WI38 (cell line): ENCODE results near the gene DCAF8.
A peak's percentile ranks its signal among the peaks of the same experiment; 100 is the strongest.

Experiments
- H3K4me3 ChIP-seq: 2 replicates; pipeline ENCODE4 v1.5.1; 2011; ENCODE audit warnings: low read depth, mild to moderate bottlenecking, control low read depth, low read length
- TF ChIP-seq, protein P1 (sequence below): IDR thresholded peaks from 2 replicates; pipeline ENCODE4 v1.5.1; 2012; ENCODE audit warnings: low read depth, mild to moderate bottlenecking, control low read depth, low read length

The DCAF8 gene

DNA sequence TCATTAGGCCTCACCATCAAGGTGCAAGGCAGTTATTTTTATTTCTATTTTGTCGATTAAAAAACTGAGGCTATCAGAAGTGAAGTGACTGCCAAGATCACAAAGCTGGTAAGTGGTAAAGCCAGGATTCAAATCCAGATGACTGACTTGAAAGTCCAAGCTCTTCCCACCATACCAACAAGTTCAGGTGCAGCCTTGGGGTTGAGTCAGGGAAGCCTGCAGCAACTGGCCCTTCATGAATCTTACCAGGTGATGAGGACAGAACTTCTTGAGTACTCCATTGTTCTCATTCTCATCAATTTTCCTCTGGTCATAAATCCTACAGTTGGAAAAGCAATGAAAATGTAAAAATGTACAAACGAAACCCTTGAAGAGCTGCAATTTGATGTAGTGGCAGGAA, 37.0 kb downstream of the DCAF8 start:
- H3K4me3 ChIP-seq, result no peak overlapping the region
- TF ChIP-seq, protein P1, sequence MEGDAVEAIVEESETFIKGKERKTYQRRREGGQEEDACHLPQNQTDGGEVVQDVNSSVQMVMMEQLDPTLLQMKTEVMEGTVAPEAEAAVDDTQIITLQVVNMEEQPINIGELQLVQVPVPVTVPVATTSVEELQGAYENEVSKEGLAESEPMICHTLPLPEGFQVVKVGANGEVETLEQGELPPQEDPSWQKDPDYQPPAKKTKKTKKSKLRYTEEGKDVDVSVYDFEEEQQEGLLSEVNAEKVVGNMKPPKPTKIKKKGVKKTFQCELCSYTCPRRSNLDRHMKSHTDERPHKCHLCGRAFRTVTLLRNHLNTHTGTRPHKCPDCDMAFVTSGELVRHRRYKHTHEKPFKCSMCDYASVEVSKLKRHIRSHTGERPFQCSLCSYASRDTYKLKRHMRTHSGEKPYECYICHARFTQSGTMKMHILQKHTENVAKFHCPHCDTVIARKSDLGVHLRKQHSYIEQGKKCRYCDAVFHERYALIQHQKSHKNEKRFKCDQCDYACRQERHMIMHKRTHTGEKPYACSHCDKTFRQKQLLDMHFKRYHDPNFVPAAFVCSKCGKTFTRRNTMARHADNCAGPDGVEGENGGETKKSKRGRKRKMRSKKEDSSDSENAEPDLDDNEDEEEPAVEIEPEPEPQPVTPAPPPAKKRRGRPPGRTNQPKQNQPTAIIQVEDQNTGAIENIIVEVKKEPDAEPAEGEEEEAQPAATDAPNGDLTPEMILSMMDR, result no peak

DNA sequence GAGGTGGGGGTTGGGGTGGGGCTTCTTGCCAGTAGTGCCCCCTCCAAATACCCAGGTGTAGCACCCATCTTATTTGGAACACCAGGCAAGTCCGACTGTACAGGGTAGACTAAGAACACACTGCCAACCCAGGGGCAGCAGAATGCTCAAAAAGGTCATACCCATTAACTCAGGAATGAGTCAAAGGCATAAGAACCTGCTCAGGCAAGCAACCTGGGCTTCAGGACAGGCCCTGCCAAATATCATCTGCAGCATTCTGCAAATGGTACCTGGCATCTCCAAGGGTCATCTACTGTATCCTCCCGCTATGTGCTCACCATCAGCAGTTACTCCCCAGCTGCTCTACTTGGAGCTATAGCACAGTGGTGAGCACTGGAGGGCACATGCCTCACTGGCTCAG, 37.7 kb downstream of the DCAF8 start:
- TF ChIP-seq, protein P1, result no peak
- H3K4me3 ChIP-seq, result no peak overlapping the region

DNA sequence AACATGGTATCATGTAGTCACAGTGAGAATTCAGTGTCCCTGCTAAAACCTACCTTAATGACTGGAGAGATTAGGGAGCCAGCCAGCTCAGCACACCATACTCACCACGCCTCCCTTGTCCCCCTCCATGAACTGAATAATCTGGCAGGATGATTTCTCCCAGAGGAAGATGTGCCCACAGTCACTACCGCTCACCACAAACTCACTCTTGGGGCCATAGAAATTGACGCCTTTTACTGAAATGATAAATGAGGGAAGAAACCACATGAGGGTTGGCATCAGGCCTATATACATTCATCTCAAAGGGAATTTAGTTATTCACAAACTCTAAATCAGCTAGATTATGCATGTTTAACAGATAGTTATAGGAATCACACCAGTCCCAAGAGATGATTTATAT, 39.8 kb downstream of the DCAF8 start:
- no peak overlapping the region for H3K4me3 ChIP-seq
- TF ChIP-seq, protein P1, result no peak

DNA sequence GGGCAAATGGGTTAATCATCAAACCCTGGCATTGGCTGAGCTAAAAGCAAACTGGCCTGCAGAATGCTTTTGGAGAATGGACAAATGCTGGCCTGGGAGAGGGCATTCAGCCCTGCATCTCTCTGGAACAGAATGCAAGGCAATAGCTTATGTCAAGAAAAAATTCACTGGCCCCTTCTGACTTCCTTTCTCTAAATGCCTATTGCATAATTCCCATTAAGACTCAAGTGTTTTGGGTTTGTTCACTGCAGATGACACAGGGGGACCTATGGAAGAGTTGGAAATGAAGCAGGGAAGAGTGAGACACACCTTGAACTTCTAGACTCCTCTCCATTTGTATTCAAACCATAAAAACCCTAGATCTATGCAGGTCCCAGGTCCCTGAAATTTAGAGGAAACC, 41.3 kb downstream of the DCAF8 start:
- no peak overlapping the region for H3K4me3 ChIP-seq
- TF ChIP-seq, protein P1, result no peak

DNA sequence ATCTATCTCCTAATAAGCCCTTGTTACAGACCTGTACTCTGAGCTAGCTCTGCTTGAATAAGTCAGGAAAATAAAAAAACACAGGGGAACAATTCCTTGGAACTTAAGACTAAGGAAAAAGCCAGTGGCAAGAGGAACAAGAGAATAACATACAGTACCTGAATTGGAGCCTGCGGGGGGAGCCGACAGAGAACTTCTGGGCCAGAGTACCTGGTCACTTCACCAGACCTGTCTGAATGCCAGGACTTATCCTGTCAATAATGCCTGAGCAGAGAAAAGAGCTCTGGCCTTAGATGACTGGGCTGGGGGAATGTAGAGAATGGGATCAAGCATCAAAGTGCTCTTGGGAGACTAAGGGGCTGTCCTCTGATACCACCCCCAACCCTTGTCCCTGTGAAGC, 42.0 kb downstream of the DCAF8 start:
- TF ChIP-seq, protein P1, result no peak
- H3K4me3 ChIP-seq, result no peak overlapping the region

DNA sequence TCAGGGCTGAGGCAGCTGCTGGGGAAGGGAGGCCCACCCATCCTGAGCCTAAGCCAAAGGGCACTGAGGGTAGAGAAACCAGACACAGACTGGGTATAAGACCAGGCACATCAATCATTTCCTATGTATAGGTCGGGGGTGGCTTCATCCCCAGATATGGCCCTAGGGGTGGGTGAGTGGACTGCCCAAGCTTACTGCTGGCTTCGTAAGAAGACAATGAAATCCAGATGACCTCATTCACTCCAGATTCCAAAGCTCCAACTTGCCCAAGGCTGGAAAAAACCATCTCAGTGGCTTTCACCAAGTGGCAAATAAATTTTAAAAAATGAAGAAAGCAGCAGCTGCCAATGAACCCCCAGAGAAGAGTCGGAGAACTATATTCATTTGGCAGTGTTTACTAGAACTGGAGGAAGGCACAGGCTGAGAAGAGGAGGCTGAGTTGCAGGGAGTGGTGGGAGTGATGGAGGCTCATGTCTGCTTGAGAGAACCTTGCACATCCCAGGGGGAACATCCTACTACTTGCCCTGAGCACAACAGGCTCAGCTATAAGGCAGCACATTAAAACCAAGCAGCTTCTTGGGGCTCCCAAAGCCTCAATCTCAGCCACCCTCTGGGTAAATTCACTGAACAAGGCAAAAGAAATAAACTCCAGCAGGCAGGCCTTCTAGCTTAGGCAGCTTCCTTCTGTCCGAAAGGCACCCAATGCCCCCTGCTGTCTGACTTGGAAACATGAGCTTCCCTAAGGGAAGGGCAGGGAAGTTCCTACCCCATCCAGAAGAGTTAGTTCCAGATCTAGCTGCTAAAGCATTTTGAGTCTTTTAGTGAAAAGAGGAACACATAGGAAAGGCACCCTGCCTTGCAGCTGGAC, 43.1 kb downstream of the DCAF8 start:
- TF ChIP-seq, protein P1, result peak; percentile 69
- H3K4me3 ChIP-seq, result no peak overlapping the region

DNA sequence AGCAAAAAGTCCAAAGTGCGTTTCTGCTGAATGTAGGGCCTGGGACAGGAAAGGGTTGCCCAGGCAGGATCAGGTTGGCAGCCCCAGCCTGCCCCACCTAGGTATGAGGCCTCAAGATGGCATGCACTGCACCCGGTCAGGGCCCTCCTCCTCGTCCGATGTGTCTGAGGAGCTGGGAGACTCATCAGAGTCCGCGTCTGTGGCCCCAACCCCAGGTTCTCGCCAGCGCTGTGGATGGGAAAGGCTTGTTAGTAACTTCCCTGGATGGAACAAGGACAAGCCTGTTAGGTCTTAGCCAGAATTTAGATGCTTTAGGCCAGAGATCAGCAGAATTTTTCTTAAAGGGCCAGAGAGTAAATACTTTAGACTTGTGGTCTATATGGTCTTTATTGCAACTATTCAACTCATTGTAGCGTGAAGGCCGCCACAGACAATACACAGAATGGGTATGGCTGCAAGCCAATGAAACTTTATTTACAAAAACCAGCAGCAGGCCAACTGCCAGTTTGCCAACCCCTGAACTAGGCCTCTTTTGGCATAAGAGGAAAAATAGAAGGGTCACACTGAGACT, 44.8 kb downstream of the DCAF8 start:
- TF ChIP-seq, protein P1, result no peak
- no peak overlapping the region for H3K4me3 ChIP-seq
